Osteoblast (primary cell): ENCODE results near the gene GFOD2. TPM values are rescaled to one million over a fixed set of nuclear protein-coding genes. Genes with fewer than 3 reads are reported as not detected.

Source experiments
- DNase-seq: peaks from one replicate; pipeline ENCODE4 v3.0.0; 2011; ENCODE audit warnings: low spot score, mixed read lengths; ENCODE audit not compliant: insufficient read length; ENCODE audit errors: missing footprints
- H2AFZ ChIP-seq: 2 replicates; pipeline ENCODE4 v1.6.0; 2011; ENCODE audit warnings: mild to moderate bottlenecking, low read length
- H3K27ac ChIP-seq: 2 replicates; pipeline ENCODE4 v1.5.1; 2011; ENCODE audit warnings: mild to moderate bottlenecking, low read depth, low read length, moderate library complexity
- H3K27me3 ChIP-seq: 2 replicates; pipeline ENCODE4 v1.6.0; 2012; ENCODE audit warnings: mild to moderate bottlenecking, control low read depth, inconsistent platforms, low read length, moderate library complexity; ENCODE audit not compliant: insufficient read depth
- H3K36me3 ChIP-seq: 2 replicates; pipeline ENCODE4 v1.5.1; 2011; ENCODE audit warnings: mild to moderate bottlenecking, low read length, control low read depth, moderate library complexity; ENCODE audit not compliant: insufficient read depth
- H3K4me1 ChIP-seq: 2 replicates; pipeline ENCODE4 v1.5.1; 2011; ENCODE audit warnings: mild to moderate bottlenecking, low read length, control low read depth, moderate library complexity; ENCODE audit not compliant: insufficient read depth
- H3K4me2 ChIP-seq: 2 replicates; pipeline ENCODE4 v1.6.0; 2011; ENCODE audit warnings: mild to moderate bottlenecking, low read length; ENCODE audit not compliant: insufficient read depth
- H3K4me3 ChIP-seq: fragments of 200-600 bp; sonication (generic); 3 replicates; pipeline ENCODE4 v1.5.1; 2012; ENCODE audit warnings: mild to moderate bottlenecking, low read length, inconsistent platforms; ENCODE audit not compliant: insufficient read depth
- H3K79me2 ChIP-seq: 2 replicates; pipeline ENCODE4 v1.6.0; 2012; ENCODE audit warnings: mild to moderate bottlenecking, low read length, control low read depth, inconsistent platforms; ENCODE audit not compliant: insufficient read depth
- H3K9me3 ChIP-seq: 2 replicates; pipeline ENCODE4 v1.5.1; 2011; ENCODE audit warnings: low read depth, low read length, control low read depth
- H4K20me1 ChIP-seq: 2 replicates; pipeline ENCODE4 v1.6.0; 2012; ENCODE audit warnings: mild to moderate bottlenecking, low read length, control low read depth; ENCODE audit not compliant: insufficient read depth
- CTCF ChIP-seq: IDR thresholded peaks from 2 replicates; pipeline ENCODE4 v1.5.1; 2011; ENCODE audit warnings: mild to moderate bottlenecking, low read depth, low read length, moderate library complexity; ENCODE audit errors: extremely low read depth
- total RNA-seq: library from RNA; depleted of rRNA; stranded (reverse); fragments of >200 nt; gene quantifications from 2 replicates; pipeline ENCODE4 v1.2.3, GENCODE V29; 2012

The GFOD2 gene
- total RNA-seq, 1 donor, result 15.9 TPM

DNA sequence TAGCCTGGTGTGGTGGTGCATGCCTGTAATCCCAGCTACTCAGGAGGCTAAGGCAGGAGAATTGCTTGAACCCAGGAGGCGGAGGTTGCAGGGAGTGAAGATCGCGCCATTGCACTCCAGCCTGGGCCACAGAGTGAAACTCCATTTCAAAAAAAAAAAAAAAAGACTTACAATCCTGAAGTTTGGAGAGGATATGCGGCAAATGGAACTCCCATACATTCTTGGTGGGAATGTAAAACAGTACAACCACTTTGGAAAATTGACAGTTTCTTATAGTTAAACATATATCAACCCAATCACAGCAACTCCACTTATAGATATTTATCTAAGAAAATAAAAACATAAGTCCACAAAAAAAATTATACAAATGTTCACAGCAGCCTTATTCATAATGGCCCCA is 11.9 kb downstream of the GFOD2 start:
- Histone ChIP-seq H3K79me2 (peaks cover 75% of the 10 kb centered on the region), H3K9me3 (no peaks in the 10 kb centered on the region), H3K36me3 (no peaks in the 10 kb centered on the region), H3K4me1 (peaks cover 9% of the 10 kb centered on the region), H3K4me2 (no peak overlapping the region), H3K27me3 (no peaks in the 10 kb centered on the region), H2AFZ (no peak overlapping the region), H4K20me1 (peaks cover 42% of the 10 kb centered on the region), H3K27ac (no peak overlapping the region), H3K4me3 (no peak overlapping the region)
- DNase-seq, result no peak
- no peak for TF ChIP-seq CTCF

DNA sequence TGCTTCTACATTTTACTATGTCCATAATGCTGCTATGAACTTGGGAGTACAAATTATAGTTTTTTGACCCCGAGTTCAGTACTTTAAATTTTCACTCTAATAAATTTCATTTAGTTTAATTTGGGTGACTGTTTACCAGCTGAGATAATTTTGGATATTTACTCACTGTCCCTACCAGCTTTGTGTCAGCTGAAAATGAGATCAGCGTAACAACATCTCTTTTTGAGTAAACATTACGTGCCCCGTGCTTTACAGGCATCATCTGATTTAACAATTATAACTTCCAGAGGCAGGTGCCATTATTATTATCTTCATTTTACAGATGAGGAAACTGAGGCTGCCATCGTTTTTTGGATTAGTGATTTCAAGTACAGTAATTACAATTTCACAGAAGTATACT is 15.0 kb downstream of the GFOD2 start:
- Histone ChIP-seq H3K36me3 (no peaks in the 10 kb centered on the region), H3K4me1 (peaks cover 9% of the 10 kb centered on the region), H3K27ac (no peak overlapping the region), H3K79me2 (peaks cover 67% of the 10 kb centered on the region), H3K9me3 (no peaks in the 10 kb centered on the region), H2AFZ (no peak overlapping the region), H3K27me3 (no peaks in the 10 kb centered on the region), H3K4me2 (no peak overlapping the region), H3K4me3 (no peak overlapping the region), H4K20me1 (peaks cover 30% of the 10 kb centered on the region)
- TF ChIP-seq CTCF, result no peak
- DNase-seq, result no peak

DNA sequence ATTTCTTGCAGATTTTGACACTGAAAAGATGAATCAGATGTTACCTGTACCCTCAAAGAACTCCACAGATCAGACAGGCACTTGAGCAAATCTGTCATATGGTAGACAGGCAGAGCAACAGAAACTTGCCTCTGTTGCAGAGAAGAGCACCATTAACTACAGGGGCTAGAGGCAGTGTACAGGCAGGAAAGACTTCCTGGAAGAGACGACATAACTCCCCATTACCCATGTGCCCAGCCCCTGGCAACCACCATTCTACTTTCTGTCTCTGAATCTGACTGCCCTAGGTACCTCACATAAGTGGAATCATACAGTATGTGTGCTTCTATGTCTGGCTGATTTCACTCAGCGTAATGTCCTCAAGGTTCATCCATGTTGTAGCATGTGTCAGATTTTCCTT is 15.5 kb downstream of the GFOD2 start:
- Histone ChIP-seq H3K4me3 (no peak overlapping the region), H3K4me1 (peaks cover 5% of the 10 kb centered on the region), H3K27me3 (no peaks in the 10 kb centered on the region), H4K20me1 (peaks cover 25% of the 10 kb centered on the region), H3K9me3 (no peaks in the 10 kb centered on the region), H2AFZ (no peak overlapping the region), H3K4me2 (no peak overlapping the region), H3K27ac (no peak overlapping the region), H3K79me2 (peaks cover 64% of the 10 kb centered on the region), H3K36me3 (no peaks in the 10 kb centered on the region)
- no peak for TF ChIP-seq CTCF
- no peak for DNase-seq

- Histone ChIP-seq H3K27me3 (no peaks in the 10 kb centered on the region), H3K4me1 (no peaks in the 10 kb centered on the region), H3K4me3 (no peak overlapping the region), H4K20me1 (peaks cover 14% of the 10 kb centered on the region), H2AFZ (no peak overlapping the region), H3K27ac (no peak overlapping the region), H3K79me2 (peaks cover 54% of the 10 kb centered on the region), H3K4me2 (no peak overlapping the region), H3K9me3 (no peaks in the 10 kb centered on the region), H3K36me3 (no peaks in the 10 kb centered on the region)
- no peak for DNase-seq
- TF ChIP-seq CTCF, result no peak
Observed at GRCh38 chr16:67702130-67702529, 17.0 kb downstream of the GFOD2 start.
